H9 (cell line): ENCODE measurements around the gene ACP2. TPM values are rescaled to one million over a fixed set of nuclear protein-coding genes. Genes with fewer than 3 reads are reported as not detected.

Experiments used
- DNase-seq: peaks from one replicate; pipeline ENCODE4 v3.0.0-alpha.2; 2017
- H2AFZ ChIP-seq: one replicate; pipeline ENCODE4 v1.6.1; 2013; ENCODE audit warnings: mild to moderate bottlenecking, low read length, control low read depth, moderate library complexity
- H2AK5ac ChIP-seq: 2 replicates; pipeline ENCODE4 v1.6.1; 2013; ENCODE audit warnings: low read length, control low read depth, mixed read lengths; ENCODE audit not compliant: insufficient read length
- H2BK120ac ChIP-seq: one replicate; pipeline ENCODE4 v1.6.1; 2013; ENCODE audit warnings: low read depth, mild to moderate bottlenecking, low read length, control low read depth, inconsistent platforms; ENCODE audit not compliant: poor library complexity, severe bottlenecking
- H2BK12ac ChIP-seq: 2 replicates; pipeline ENCODE4 v1.6.1; 2013; ENCODE audit warnings: low read length, control low read depth, mixed read lengths, low read depth; ENCODE audit not compliant: insufficient read length
- H2BK15ac ChIP-seq: 2 replicates; pipeline ENCODE4 v1.6.1; 2013; ENCODE audit warnings: low read depth, low read length, control low read depth
- H2BK20ac ChIP-seq: one replicate; pipeline ENCODE4 v1.6.1; 2013; ENCODE audit warnings: low read depth, mild to moderate bottlenecking, low read length, control low read depth, inconsistent platforms; ENCODE audit not compliant: poor library complexity, severe bottlenecking
- H2BK5ac ChIP-seq: 2 replicates; pipeline ENCODE4 v1.6.1; 2013; ENCODE audit warnings: low read length, control low read depth, mixed read lengths; ENCODE audit not compliant: insufficient read length
- H3K14ac ChIP-seq: 2 replicates; pipeline ENCODE4 v1.6.1; 2013; ENCODE audit warnings: low read length, control low read depth; ENCODE audit not compliant: insufficient read depth
- H3K18ac ChIP-seq: 2 replicates; pipeline ENCODE4 v1.6.1; 2013; ENCODE audit warnings: low read depth, mild to moderate bottlenecking, mixed read lengths, low read length, control low read depth; ENCODE audit not compliant: insufficient read length
- H3K23ac ChIP-seq: 2 replicates; pipeline ENCODE4 v1.6.1; 2013; ENCODE audit warnings: low read length, control low read depth, mixed read lengths, low read depth; ENCODE audit not compliant: insufficient read length
- H3K23me2 ChIP-seq: 2 replicates; pipeline ENCODE4 v1.6.1; 2013; ENCODE audit warnings: low read depth, mild to moderate bottlenecking, mixed read lengths, low read length, control low read depth; ENCODE audit not compliant: insufficient read length, poor library complexity, severe bottlenecking
- H3K27ac ChIP-seq: 2 replicates; pipeline ENCODE4 v1.5.1; 2013; ENCODE audit warnings: low read length, control low read depth, mixed read lengths, low read depth; ENCODE audit not compliant: insufficient read length
- H3K27me3 ChIP-seq: 2 replicates; pipeline ENCODE4 v1.6.1; 2013; ENCODE audit warnings: low read length, control low read depth, inconsistent platforms; ENCODE audit not compliant: insufficient read depth
- H3K4ac ChIP-seq: 2 replicates; pipeline ENCODE4 v1.6.1; 2013; ENCODE audit warnings: low read depth, mild to moderate bottlenecking, control low read depth, inconsistent platforms, low read length, moderate library complexity
- H3K4me1 ChIP-seq: 2 replicates; pipeline ENCODE4 v1.6.1; 2013; ENCODE audit warnings: low read length, control low read depth, inconsistent platforms; ENCODE audit not compliant: insufficient read depth
- H3K4me2 ChIP-seq: 2 replicates; pipeline ENCODE4 v1.6.1; 2013; ENCODE audit warnings: low read length, control low read depth, mixed read lengths; ENCODE audit not compliant: insufficient read length, insufficient read depth
- H3K56ac ChIP-seq: 2 replicates; pipeline ENCODE4 v1.6.1; 2013; ENCODE audit warnings: low read depth, mild to moderate bottlenecking, mixed read lengths, low read length, control low read depth; ENCODE audit not compliant: insufficient read length
- H3K79me1 ChIP-seq: 2 replicates; pipeline ENCODE4 v1.6.1; 2013; ENCODE audit warnings: low read depth, mild to moderate bottlenecking, moderate library complexity, low read length, control low read depth, inconsistent platforms; ENCODE audit not compliant: insufficient read depth, poor library complexity, severe bottlenecking
- H3K79me2 ChIP-seq: 2 replicates; pipeline ENCODE4 v1.6.1; 2013; ENCODE audit warnings: low read length, control low read depth, inconsistent platforms; ENCODE audit not compliant: insufficient read depth
- H3K9ac ChIP-seq: 2 replicates; pipeline ENCODE4 v1.6.1; 2013; ENCODE audit warnings: low read length, control low read depth, mixed read lengths; ENCODE audit not compliant: insufficient read length; ENCODE audit errors: extremely low read depth
- H3K9me3 ChIP-seq: one replicate; pipeline ENCODE4 v1.6.1; 2013; ENCODE audit warnings: low read depth, low read length, inconsistent platforms; ENCODE audit not compliant: control insufficient read depth
- H3T11ph ChIP-seq: one replicate; pipeline ENCODE4 v1.6.1; 2013; ENCODE audit warnings: mild to moderate bottlenecking, low read length, control low read depth, inconsistent platforms
- H4K20me1 ChIP-seq: one replicate; pipeline ENCODE4 v1.6.1; 2013; ENCODE audit not compliant: control insufficient read depth, insufficient read length, insufficient read depth
- H4K5ac ChIP-seq: 2 replicates; pipeline ENCODE4 v1.6.1; 2013; ENCODE audit warnings: low read depth, mild to moderate bottlenecking, mixed read lengths, low read length, control low read depth; ENCODE audit not compliant: insufficient read length
- H4K8ac ChIP-seq: replicated peaks from 2 replicates; pipeline ENCODE4 v1.6.1; 2013; ENCODE audit warnings: low read length, control low read depth, mixed read lengths, low read depth; ENCODE audit not compliant: insufficient read length
- H4K91ac ChIP-seq: 2 replicates; pipeline ENCODE4 v1.6.1; 2013; ENCODE audit warnings: low read depth, mild to moderate bottlenecking, moderate library complexity, mixed read lengths, low read length, control low read depth; ENCODE audit not compliant: insufficient read length
- H3K27ac Mint-ChIP-seq, 3 experiments: 2 replicates in 2 of 3; 3 replicates in 1 of 3; pipeline ENCODE4 v1.8.0; 2020 to 2021; ENCODE audit warnings: mixed read lengths in 3 of 3, mild to moderate bottlenecking in 1 of 3, moderate library complexity in 1 of 3
- H3K27me3 Mint-ChIP-seq: 2 replicates; pipeline ENCODE4 v1.8.0; 2021; ENCODE audit warnings: low read depth, mild to moderate bottlenecking, moderate library complexity, mixed read lengths
- H3K36me3 Mint-ChIP-seq, 3 experiments: 2 replicates in 2 of 3; 3 replicates in 1 of 3; pipeline ENCODE4 v1.8.0; 2020 to 2021; ENCODE audit warnings: low read depth in 3 of 3, mixed read lengths in 3 of 3; ENCODE audit not compliant: insufficient read depth in 1 of 3
- H3K4me1 Mint-ChIP-seq, 2 experiments: 2 replicates each; pipeline ENCODE4 v1.8.0; 2020; ENCODE audit warnings: mixed read lengths in 2 of 2
- H3K4me3 Mint-ChIP-seq, 2 experiments: 2 replicates in 1 of 2; 3 replicates in 1 of 2; pipeline ENCODE4 v1.8.0; 2020 to 2021; ENCODE audit warnings: mild to moderate bottlenecking in 2 of 2, mixed read lengths in 2 of 2, moderate library complexity in 1 of 2
- H3K9me3 Mint-ChIP-seq, 2 experiments: 2 replicates in 1 of 2; 3 replicates in 1 of 2; pipeline ENCODE4 v1.8.0; 2020; ENCODE audit warnings: mild to moderate bottlenecking in 2 of 2, mixed read lengths in 2 of 2, moderate library complexity in 1 of 2
- CTCF ChIP-seq: fragments of 200-600 bp; sonication (generic); conservative IDR thresholded peaks from 3 replicates; pipeline ENCODE4 v1.8.0; 2021; ENCODE audit warnings: antibody characterized with exemption, mild to moderate bottlenecking
- WGBS: extraction: QIAGEN DNeasy Blood & Tissue Kit; methylation state at CpG from one replicate; pipeline ENCODE4 v1.1.7; 2013; ENCODE audit warnings: missing lambda C conversion rate, low lambda C conversion rate, mixed read lengths; ENCODE audit not compliant: insufficient read length; ENCODE audit errors: extremely low coverage; 5-methylcytosine and 5-hydroxymethylcytosine counted together
- total RNA-seq: library from RNA; stranded (reverse); gene quantifications from 2 replicates; pipeline ENCODE4 v1.2.1, GENCODE V29; 2021

ACP2 gene
- total RNA-seq, 1 experiment from 2014 or later: 29.5 TPM

- H3K14ac ChIP-seq: no peak overlapping the region
- H4K8ac ChIP-seq: no peak overlapping the region
- H3K18ac ChIP-seq: no peak overlapping the region
- H3K27ac Mint-ChIP-seq: peak overlapping the region in 1 of 3 experiments; percentile 17; a peak in 1 of 7 replicates
- TF ChIP-seq CTCF: no peak
- H3K79me2 ChIP-seq: no peaks in the 10 kb centered on the region
- H3K27me3 ChIP-seq: no peaks in the 10 kb centered on the region
- no peak overlapping the region for H3T11ph ChIP-seq
- no peaks in the 10 kb centered on the region for H4K20me1 ChIP-seq
- H3K23ac ChIP-seq: no peak overlapping the region
- H3K4me1 Mint-ChIP-seq: peaks cover 0 to 3% of the 10 kb centered on the region in 2 experiments; a peak in 2 of 4 replicates
- no peak overlapping the region for H2BK20ac ChIP-seq
- H2AK5ac ChIP-seq: no peak overlapping the region
- no CpG with 5 or more reads among the region's 3 CpGs for WGBS
- H4K91ac ChIP-seq: no peak overlapping the region
- no peaks in the 10 kb centered on the region for H3K27me3 Mint-ChIP-seq
- H3K79me1 ChIP-seq: no peaks in the 10 kb centered on the region
- no peak overlapping the region for H4K5ac ChIP-seq
- DNase-seq: no peak
- no peak overlapping the region for H2BK12ac ChIP-seq
- no peak overlapping the region for H2BK5ac ChIP-seq
- no peaks in the 10 kb centered on the region; a peak in 1 of 5 replicates for H3K9me3 Mint-ChIP-seq
- no peak overlapping the region for H2BK120ac ChIP-seq
- H2AFZ ChIP-seq: no peak overlapping the region
- no peak overlapping the region for H3K4me2 ChIP-seq
- H3K9ac ChIP-seq: no peak overlapping the region
- no peak overlapping the region for H3K4me3 Mint-ChIP-seq
- no peaks in the 10 kb centered on the region for H3K4me1 ChIP-seq
- no peak overlapping the region for H3K27ac ChIP-seq
- no peaks in the 10 kb centered on the region for H3K9me3 ChIP-seq
- H3K36me3 Mint-ChIP-seq: peaks cover 6 to 89% (median 81%) of the 10 kb centered on the region in 3 experiments; a peak in 6 of 7 replicates
- H2BK15ac ChIP-seq: no peak overlapping the region
- no peak overlapping the region for H3K4ac ChIP-seq
- H3K23me2 ChIP-seq: no peaks in the 10 kb centered on the region
- no peak overlapping the region for H3K56ac ChIP-seq
Measured at GRCh38 chr11:47241841-47242301, 6.7 kb downstream of the ACP2 start.
